ENCODE results near the gene FLII. TPM values are rescaled to one million over a fixed set of nuclear protein-coding genes. Genes with fewer than 3 reads are reported as not detected.

FLII gene
- total RNA-seq, 3 donors from 2014 or later = 278 to 319 (median 316) TPM

GRCh38 chr17:18206962-18207361, 51.6 kb downstream of the FLII start:
- intact Hi-C loops (cut with DNase I, micrococcal nuclease) = no loop called here
- no peak overlapping the region for H3K4me3 ChIP-seq
- DNase-seq (no peak), ATAC-seq (no peak)
- no peaks in the 10 kb centered on the region for H3K9me3 ChIP-seq
- TF ChIP-seq CTCF (IDR thresholded peaks at IDR 0.05) = no peak
- no peaks in the 10 kb centered on the region for H3K4me1 ChIP-seq (ENCODE audit: low read depth)
- peaks cover 13% of the 10 kb centered on the region for H3K36me3 ChIP-seq (ENCODE audit: low read depth)

GRCh38 chr17:18205861-18206260, 52.7 kb downstream of the FLII start:
- H3K9me3 ChIP-seq = no peaks in the 10 kb centered on the region
- no peaks in the 10 kb centered on the region for H3K4me1 ChIP-seq (ENCODE audit: low read depth)
- H3K4me3 ChIP-seq = no peak overlapping the region
- intact Hi-C loops (cut with DNase I, micrococcal nuclease) = no loop called here
- TF ChIP-seq CTCF (IDR thresholded peaks at IDR 0.05) = no peak
- ATAC-seq (no peak), DNase-seq (no peak)
- peaks cover 13% of the 10 kb centered on the region for H3K36me3 ChIP-seq (ENCODE audit: low read depth)

- ATAC-seq (peak; percentile 78), DNase-seq (no peak)
- Histone ChIP-seq H3K4me1 (ENCODE audit: low read depth) (peaks cover 4% of the 10 kb centered on the region), H3K36me3 (ENCODE audit: low read depth) (no peaks in the 10 kb centered on the region), H3K9me3 (no peaks in the 10 kb centered on the region), H3K4me3 (no peak overlapping the region)
- TF ChIP-seq CTCF (IDR thresholded peaks at IDR 0.05) = no peak
- intact Hi-C loops (cut with DNase I, micrococcal nuclease) = no loop called here
Measured at GRCh38 chr17:18203308-18203707, 55.2 kb downstream of the FLII start.

GRCh38 chr17:18201108-18201507, 57.4 kb downstream of the FLII start:
- intact Hi-C loops (cut with DNase I, micrococcal nuclease) = no loop called here
- no peaks in the 10 kb centered on the region for H3K36me3 ChIP-seq (ENCODE audit: low read depth)
- no peaks in the 10 kb centered on the region for H3K9me3 ChIP-seq
- no peak overlapping the region for H3K4me3 ChIP-seq
- peaks cover 4% of the 10 kb centered on the region for H3K4me1 ChIP-seq (ENCODE audit: low read depth)
- DNase-seq = no peak
- no peak for TF ChIP-seq CTCF (IDR thresholded peaks at IDR 0.05)
- ATAC-seq = no peak

GRCh38 chr17:18198530-18198929, 60.0 kb downstream of the FLII start:
- Histone ChIP-seq H3K4me3 (no peak overlapping the region), H3K4me1 (ENCODE audit: low read depth) (peaks cover 4% of the 10 kb centered on the region), H3K36me3 (ENCODE audit: low read depth) (peaks cover 7% of the 10 kb centered on the region), H3K9me3 (no peaks in the 10 kb centered on the region)
- no peak for ATAC-seq
- DNase-seq = no peak
- intact Hi-C loops (cut with DNase I, micrococcal nuclease) = loop anchor here in 1 of 2 donors (10.0 kb wide), 1 partner anchor 54 kb away; no protein-coding TSS in a partner anchor
- no peak for TF ChIP-seq CTCF (IDR thresholded peaks at IDR 0.05)

Data from mucosa of descending colon (tissue), 3 donors.